HG03095 (cell line): ENCODE data around the gene RNF224.

Source experiments
- ATAC-seq: cut with Tn5 transposase; IDR thresholded peaks from one replicate; pipeline ENCODE4 v1.9.1; 2021; ENCODE audit warnings: moderate library complexity; ENCODE audit not compliant: unreplicated experiment

RNF224 gene

DNA sequence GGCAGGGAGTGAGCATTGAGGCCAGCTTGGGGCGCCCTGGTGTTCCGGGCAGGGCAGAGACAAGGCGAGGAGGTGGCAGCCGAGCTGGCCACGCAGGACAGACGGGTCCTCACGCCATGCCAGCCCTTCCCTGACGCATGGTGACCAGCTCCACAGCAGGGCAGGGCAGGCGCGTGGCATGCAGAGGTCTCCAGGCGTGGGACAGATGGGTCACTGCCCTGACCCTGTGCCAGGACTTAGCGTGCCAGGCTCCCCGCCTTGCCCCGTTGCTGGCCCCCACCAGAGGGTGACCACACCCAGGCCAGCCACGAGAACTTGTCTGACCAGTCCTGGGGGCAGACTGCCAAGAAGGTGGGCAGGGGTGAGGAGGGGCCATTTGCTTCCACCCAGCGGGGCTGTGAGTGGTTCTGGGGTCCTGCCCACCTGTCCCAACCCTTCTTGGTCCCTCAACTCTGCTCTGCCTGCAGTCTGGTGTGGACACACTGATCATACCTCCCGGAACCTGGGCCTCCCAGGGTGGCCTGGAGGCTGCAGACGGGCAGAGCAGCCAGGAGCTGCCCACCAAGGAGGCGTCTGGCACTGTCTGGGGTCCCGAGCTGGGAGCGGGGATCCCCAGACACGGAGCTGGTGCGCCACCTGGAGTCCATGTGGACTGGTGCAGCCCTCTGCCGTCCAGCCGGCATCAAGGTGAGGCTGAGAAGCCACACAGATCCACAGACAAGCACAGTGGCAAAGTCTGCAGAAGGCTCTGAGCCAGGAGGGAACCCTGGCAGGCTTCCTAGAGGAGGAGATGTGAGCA is at the start of gene RNF224:
TSS of gene RNF224 (plus strand) at position 449 of the 799 bp plus-strand sequence. CDS start 834 bp downstream, outside the sequence.
- ATAC-seq: no peak

DNA sequence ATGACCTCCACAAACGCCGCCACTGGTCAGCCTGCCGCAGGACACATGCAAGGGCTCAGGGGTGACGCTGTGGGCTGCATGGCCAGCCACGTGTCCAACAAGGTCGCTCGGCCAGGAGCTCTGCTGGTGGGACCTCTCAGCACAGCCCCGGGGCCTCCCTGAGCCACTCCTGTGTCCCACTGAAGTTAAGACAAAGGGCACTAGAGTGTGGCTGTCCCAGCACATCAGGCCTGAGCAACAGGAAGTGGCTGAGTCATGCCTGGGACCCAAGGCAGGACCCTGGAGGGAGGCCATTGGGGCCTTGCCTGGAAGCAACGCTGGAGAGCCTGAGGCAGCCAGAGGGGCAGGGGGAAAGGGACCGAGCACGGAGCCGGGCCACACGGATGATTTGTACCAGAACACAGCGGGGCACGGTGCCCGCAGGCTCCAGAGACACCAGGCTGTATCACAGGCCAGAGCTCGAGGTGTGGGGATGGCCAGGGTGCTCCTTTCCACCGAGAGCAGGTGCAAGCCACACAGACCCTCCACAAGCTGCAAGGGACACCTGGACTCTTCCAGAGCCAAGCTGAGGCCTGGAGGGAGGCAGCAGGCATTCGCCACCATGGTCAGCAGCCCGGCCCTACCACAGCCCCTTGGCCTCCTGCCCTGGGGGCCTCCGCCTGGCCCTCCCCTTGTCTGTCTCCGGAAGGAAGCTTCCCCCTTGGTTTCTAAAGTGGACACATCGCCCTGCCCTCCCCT is 48.9 kb upstream of the RNF224 start:
- no peak for ATAC-seq

DNA sequence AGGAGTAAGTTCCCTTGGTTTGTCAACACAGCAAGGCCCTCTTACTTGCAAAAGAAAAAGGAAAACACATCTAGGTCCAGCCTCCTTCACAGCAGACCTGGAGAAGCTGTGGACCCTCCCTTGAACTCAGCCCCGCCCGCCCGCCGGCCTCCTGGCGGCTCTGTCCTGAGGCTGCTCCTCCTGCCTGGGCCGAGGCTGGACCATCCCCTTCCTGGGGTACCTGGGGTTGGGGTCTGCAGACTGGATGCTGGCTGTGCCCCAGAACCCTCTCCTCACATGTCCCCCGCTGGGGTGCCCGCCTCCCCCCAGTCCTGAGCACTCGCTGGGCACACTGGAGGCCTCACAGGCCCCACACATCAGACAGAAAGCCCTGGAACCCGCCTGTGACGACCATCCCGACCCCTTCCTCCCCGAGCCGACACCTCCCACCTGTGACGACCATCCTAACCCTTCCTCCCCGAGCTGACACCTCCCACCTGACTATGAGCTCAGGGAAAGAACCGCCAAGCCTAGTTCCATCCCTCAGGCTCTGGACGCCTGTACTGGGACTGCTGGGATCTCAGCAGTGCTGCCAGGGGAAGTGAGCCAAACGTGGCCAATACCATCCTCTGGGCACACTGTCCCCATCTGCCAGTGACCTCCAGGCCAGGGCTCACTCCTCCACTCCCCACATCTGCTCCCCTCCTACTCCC is 48.2 kb upstream of the RNF224 start:
- no peak for ATAC-seq

DNA sequence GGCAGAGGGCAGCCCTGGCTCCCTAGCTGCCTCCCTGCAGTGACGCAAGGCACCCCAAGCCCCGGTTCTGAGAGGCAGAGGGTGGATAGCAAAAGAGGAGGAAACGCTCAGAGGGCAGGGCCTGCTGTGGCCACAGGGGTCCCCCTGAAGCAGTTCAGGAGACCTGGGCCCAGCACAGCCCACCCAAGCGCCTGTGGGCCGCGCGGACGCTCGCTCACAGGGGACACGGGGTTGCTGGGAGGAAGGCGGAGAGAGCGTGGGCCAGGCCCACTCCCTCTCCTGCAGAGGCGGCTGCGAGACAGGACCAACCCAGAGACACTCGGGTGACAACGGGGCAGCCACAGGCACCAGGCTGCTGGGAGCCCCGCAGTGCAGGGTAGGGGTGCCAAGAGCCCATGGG is 47.5 kb upstream of the RNF224 start:
- ATAC-seq: no peak

DNA sequence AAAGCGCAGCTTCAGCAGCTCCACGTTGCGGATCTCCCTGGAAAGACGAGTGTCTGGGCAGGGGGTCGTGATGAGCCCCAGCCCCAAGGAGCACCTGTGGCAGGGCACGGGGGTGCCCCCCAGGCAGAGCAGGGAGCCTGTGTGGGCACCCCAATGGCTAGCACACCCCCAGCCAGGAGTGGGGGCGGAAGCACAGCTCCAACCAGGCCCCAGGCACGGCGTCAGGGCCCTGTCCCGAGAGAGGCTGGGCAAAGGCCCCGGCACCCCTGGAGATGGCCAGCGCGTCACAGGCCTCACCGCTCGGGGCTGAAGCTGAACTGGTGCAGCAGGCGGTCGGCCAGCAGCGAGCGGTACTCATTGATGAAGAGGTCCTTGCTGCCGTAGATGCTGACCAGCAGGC is 46.8 kb upstream of the RNF224 start:
- ATAC-seq: no peak

DNA sequence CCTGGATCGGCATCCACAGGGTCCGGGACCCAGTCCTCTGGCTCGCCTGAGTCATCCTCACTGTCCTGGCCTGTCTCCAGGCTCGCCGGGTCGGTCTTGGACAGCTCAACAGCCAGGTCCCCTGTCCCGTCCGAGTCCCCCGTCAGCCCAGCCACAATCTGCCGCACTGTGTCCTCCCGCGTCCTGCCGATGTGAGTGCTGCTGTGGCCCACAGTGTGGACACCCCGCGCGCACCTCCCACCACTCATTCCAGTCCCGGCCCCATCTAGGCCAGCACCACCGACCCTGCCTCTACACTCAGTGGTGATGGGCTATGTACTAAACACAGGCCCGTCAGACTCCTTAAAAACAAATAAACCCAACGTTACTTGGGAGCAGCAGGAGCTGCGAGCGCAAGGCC is 45.6 kb upstream of the RNF224 start:
- no peak for ATAC-seq

DNA sequence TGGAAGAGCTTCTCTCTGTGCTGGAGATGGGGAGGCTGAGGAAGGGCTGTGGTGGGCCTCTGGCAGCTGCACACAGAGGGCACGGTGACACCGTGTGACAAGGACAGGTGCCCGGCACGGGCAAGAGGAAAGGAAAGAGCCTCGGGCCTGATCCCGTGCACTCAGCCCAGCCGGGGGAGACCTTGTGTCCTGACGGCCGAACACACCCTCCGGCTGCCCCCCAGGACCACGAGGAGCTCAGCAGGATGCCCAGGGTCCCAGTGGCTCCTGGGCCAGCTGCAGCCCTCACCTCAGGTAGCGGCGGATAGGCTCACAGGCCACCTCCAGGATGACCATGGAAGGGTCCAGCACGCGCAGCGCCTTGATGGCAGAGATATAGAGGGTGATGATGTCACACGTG is 44.5 kb upstream of the RNF224 start:
- ATAC-seq: no peak

DNA sequence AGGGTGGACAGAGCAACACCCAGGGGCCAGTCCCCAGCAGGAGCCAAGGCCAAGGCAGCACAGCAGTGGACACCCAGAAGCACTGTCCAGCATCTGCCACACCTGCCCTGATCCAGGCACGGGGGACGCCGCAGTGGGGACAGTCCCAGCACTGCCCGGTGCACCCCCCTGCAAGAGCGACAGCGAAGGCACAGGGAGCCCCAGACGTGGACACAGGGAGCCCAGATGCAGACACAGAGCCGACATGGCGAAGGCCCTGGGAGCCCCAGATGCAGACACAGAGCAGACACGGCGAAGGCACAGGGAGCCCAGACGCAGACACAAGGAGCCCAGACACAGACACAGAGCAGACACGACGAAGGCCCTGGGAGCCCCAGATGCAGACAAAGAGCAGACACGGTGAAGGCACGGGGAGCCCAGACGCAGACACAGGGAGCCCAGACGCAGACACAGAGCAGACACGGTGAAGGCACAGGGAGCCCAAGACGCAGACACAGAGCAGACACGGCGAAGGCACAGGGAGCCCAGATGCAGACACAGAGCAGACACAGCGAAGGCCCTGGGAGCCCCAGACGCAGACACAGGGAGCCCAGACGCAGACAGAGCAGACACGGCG is 43.2 kb upstream of the RNF224 start:
- no peak for ATAC-seq

DNA sequence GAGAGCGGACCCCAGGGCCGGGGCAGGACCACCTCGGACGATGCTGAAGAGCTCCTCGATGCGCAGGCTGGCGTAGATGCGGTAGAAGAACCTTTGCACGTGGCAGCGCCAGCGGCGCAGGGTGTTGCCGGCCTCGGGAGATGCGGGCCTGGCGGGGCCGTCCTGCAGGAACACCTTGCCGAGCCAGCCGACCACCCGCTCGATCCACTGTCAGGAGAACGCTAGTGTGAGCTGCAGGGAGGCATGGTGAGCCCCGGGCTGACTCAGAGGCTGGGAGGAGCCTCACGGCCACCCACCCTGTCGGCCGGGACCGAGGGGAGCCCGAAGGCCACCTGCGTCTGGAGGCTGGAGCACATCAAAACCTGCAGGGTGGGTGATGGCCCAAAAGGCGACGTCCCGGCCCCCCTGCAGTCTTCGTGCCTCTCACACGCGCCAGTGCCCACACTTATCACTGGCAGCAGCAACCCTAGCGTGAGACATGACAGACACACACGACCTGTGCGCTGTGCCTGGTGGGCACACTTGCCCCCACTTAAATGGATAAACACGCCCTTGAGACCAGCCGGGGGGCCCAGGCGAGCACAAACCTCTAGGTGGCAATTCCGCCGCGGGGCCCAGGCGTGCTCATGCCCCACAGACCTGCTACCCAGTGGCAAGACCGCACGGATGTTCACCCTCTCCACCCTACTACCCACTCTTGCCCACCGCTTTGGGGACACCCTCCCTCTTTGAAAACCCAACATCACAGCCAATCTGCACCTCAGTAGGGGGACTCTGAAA is 42.2 kb upstream of the RNF224 start:
- no peak for ATAC-seq

DNA sequence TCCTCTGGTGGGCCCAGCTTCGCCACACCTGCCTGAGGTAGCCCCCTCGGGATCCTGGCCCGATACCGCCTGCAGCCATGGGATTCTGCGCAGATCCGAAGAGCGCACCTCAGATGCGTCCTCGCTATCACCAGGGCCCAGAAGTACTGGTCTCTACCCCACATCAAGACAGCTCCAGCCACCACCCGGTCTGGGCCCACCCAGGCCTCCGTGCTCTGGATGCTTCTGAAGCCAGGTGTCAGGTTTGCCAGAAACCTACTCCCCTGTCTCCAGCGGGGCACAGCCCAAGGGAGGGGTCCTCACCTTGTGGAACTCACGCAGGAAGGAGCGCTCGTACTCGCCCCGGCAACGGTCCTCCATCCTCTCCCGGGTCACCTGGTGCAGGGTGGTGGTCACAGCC is 41.4 kb upstream of the RNF224 start:
- no peak for ATAC-seq

DNA sequence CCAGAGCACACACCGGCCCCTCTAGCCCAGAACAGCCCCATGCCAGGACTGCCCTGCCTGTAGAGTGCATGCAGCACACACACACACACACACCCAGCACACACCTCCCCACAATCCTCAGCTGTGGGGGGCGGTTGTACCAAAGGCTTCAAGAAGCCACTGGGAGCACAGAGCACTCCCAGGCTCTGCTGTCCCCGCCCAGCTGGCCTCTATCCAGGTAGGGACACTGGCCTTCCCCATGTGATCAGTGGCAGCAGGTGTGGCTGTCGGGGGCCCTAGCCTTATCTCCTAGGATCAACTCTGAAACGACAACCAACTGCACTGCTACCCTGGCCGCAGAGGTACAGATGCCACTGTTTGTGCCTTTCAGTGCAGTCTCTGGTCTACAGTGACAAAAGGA is 40.9 kb upstream of the RNF224 start:
- no peak for ATAC-seq

DNA sequence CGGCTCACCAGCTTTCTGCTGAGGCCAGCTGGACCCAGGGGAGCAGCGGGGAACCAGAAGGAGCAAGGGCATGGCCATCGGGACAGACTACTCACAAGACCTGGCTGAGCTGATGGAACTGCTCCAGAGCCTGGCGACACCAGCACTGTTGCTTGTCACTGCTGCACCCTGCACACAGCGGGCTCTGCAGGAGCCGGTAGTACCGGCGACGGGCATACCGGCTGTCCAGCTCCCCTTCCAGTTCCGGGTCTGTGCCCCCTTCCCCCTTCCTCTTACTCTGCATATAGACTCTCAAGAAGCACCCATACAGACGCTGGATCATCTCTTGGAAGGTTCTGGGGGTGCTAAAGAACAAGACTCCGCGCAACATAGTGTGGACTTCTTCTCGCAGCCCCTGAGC is 39.9 kb upstream of the RNF224 start:
- ATAC-seq: no peak

DNA sequence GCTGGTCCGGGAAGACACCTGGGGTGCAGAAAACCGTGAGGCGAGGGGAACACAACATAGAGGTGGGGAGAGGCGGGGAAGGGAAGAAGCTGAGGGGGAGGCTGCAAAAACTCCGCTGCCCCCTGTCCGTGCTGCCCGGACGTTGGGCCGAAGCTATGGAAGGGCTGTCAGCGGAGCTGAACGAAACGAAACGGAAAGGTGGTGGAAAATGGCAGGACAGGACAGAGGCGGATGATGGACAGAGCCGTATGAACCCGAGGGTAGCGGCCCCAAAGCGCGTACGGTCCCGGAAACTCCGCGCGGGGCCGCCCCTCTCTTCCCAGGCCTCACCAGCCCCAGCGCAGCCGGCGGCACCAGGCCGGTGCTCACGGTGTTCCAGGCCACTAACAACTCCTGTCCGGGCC is 39.2 kb upstream of the RNF224 start:
- ATAC-seq: no peak

DNA sequence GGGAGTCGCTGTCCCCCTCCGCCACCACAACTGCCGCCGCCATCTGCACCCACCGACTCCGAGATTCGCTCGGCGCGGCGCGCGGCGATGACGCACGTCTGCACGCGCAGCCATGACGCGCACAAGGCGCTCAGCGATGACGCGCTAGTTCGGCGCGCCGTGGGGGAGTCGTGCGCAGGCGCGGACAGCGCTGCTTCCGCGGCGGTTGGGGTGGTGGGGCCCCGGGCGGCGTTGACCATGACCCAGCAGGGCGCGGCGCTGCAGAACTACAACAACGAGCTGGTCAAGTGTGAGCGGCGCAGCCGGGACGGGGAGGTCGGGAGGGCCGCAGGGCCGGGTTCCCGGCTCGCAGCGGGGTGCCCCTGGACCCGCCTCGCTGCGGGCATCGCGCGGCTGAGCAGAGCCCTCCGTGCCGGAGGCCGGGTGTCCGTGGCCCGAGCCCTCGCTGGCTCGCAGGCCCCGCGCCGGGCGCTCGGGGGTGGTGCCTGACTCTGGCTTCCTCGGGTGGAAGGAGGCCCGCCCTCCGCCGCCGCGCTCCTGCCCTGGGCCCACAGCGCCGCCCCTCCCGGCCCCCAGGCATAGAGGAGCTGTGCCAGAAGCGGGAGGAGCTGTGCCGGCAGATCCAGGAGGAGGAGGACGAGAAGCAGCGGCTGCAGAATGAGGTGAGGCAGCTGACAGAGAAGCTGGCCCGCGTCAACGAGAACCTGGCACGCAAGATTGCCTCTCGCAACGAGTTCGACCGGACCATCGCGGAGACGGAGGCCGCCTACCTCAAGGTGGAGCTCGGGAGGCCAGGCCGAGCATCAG is 38.6 kb upstream of the RNF224 start, which contains the start of the genes ANAPC2 and SSNA1:
TSS of gene ANAPC2 (minus strand) at position 71 of the 807 bp plus-strand sequence. CDS start at position 43, 28 bp downstream.
TSS of gene SSNA1 (plus strand) at position 187 of the 807 bp plus-strand sequence. CDS start at position 238, 51 bp downstream.
- peak; percentile 60 for ATAC-seq

DNA sequence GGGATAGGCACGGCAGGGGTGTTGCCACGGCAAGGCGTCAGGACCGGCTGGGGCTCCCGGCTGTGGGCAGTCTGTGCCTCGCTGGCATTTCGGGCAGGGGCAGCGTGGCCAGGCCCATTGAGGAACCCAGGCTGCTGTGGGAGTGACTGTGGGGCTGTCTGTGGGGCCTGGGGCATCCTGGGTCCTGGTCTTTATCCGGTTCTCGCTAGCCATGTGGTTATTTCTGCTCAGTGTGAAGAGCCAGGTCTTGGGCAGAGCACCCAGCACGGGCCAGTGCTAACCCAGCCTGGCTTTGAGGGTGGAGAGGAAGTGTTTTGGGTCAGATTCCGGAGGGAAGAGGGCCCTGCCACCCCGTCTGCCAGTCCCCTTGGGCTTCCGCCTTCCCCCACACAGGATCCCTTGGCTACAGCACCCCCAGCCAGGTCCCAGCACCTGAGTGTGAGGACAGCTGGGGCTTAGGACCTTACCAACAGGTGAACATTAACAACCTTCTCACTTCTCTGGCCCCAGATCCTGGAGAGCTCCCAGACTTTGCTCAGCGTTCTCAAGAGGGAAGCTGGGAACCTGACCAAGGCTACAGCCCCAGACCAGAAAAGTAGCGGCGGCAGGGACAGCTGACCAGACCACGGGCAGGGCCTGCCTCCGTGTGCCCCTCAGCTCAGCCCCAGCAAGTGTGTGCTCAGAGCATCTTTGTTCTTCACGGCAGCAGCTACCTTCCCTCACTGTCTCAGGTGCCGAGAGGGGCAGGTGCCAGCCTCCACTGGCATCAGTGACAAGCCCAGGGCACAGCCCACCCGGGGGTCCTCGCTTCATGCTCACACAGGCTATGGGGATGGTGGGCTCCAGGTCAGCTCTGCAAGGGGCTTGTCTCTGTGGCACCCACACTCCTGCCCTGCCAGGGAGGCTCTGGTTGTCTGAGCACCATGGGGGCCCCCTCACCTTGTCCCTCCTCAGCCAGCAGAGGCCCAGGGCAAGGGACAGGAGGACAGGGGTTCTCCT is 37.7 kb upstream of the RNF224 start:
- no peak for ATAC-seq

DNA sequence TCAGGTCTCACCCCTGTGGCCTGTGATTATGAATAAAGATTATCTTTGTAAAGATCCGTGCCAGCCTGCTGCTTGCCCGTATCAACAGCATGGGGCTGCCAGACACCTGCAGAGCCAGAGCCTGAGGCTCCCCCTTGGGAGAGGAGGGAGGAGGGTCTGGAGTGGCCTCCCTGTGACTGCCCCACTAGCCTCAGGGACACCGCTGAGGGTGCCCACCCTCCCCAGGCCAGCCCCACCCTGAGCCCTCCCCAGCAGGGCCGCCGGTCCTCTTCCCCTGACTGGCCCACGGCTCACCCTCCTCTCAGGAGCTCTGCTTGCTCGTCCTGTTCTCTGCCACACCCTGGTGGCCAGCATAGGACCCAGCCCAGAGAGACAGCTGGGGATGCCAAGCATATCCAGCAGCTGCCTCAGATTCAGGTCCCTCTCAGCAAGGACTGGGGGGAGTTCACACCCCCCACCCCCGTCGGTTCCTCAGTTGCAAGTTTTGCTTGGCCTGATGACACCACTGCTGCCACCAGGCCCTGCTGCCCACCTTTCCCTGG is 36.9 kb upstream of the RNF224 start:
- no peak for ATAC-seq

DNA sequence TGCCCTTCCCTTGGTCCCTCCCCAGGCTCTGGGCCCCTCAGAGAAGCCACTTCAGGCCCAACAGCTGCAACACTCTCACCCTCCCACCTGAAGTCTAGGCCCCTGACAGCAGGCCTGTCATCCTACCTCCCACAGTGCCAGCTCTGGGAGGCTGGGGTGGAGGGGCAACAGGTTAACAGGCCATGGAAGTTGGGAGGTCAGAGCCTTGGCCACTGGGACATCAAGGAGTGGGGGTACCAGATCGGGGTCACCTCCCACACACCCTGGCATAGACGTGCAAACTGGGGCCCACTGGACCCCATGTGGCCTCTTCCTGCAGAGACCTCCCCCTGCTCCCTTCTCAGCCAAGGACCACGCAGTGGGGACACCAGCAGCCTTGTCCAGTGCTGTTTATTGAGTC is 36.1 kb upstream of the RNF224 start:
- ATAC-seq: no peak
